ENCODE measurements around the gene BBOX1.

- TF ChIP-seq POLR2A (IDR thresholded peaks at IDR 0.05; ENCODE audit: low read length) = no peak
- no peak for TF ChIP-seq KDM5A (IDR thresholded peaks at IDR 0.05)
- no peak for TF ChIP-seq EP300 (IDR thresholded peaks at IDR 0.05)
- no peak for TF ChIP-seq CTCF (IDR thresholded peaks at IDR 0.05)
- no peak for TF ChIP-seq NR3C1 (IDR thresholded peaks at IDR 0.05)
- TF ChIP-seq HOXB5 (CRISPR knock-in tag; IDR thresholded peaks at IDR 0.05) = no peak
Measured at GRCh38 chr11:27147916-27148315, 107.3 kb downstream of the BBOX1 start.
